OCI-LY7 (cell line): ENCODE results near the gene GFY. TPM values are rescaled to one million over a fixed set of nuclear protein-coding genes. Genes with fewer than 3 reads are reported as not detected.

Experiments used
- BruUV-seq: library from RNA; stranded (reverse); fragments of 400-500 nt; replicated peaks from 2 replicates; lab custom pipeline; 2021; lab: Mats Ljungman, UMichigan
- CTCF ChIA-PET: fragments of 300-600 bp; sonication (Branson Sonifier 250); formaldehyde crosslinking; loops from one replicate; lab custom pipeline; 2022; ENCODE audit warnings: antibody characterized with exemption; ENCODE audit not compliant: unreplicated experiment; lab: Charles Lee
- POLR2A ChIA-PET: fragments of 300-600 bp; sonication (Branson Sonifier 250); formaldehyde crosslinking; loops from one replicate; lab custom pipeline; 2022; ENCODE audit warnings: antibody characterized with exemption; lab: Charles Lee
- DNase-seq: peaks from one replicate; pipeline ENCODE4 v3.0.0-alpha.2; 2015; ENCODE audit warnings: low spot score
- H2AFZ ChIP-seq: fragments of 200-600 bp; sonication (generic), shearing (Covaris generic); 2 replicates; pipeline ENCODE4 v1.6.1; 2014; ENCODE audit warnings: mild to moderate bottlenecking, antibody characterized with exemption, low read length, moderate library complexity
- H3K27ac ChIP-seq: fragments of 200-600 bp; sonication (generic); 2 replicates; pipeline ENCODE4 v1.5.1; 2014; ENCODE audit warnings: mixed run types, low read depth, mild to moderate bottlenecking, moderate library complexity, low read length, inconsistent platforms; ENCODE audit not compliant: poor library complexity, severe bottlenecking
- H3K36me3 ChIP-seq: fragments of 200-600 bp; sonication (generic); 2 replicates; pipeline ENCODE4 v1.6.1; 2014; ENCODE audit warnings: mild to moderate bottlenecking, antibody characterized with exemption, low read length, moderate library complexity, mixed read lengths; ENCODE audit not compliant: insufficient read depth
- H3K4me1 ChIP-seq: fragments of 200-600 bp; sonication (generic); 2 replicates; pipeline ENCODE4 v1.5.1; 2014; ENCODE audit warnings: mild to moderate bottlenecking, low read length; ENCODE audit not compliant: insufficient read depth, poor library complexity, severe bottlenecking
- H3K4me2 ChIP-seq: fragments of 200-600 bp; sonication (generic); 2 replicates; pipeline ENCODE4 v1.6.1; 2014; ENCODE audit warnings: mild to moderate bottlenecking, low read length
- H3K4me3 ChIP-seq: fragments of 200-600 bp; sonication (generic); 2 replicates; pipeline ENCODE4 v1.5.1; 2014; ENCODE audit warnings: mild to moderate bottlenecking, low read depth, low read length; ENCODE audit not compliant: poor library complexity, severe bottlenecking
- H3K79me2 ChIP-seq: fragments of 200-600 bp; sonication (generic); 2 replicates; pipeline ENCODE4 v1.6.1; 2016; ENCODE audit warnings: low read depth, mild to moderate bottlenecking, low read length, moderate library complexity, mixed read lengths; ENCODE audit not compliant: insufficient read depth
- H3K9me2 ChIP-seq: fragments of 200-600 bp; sonication (generic); 2 replicates; pipeline ENCODE4 v1.6.1; 2016; ENCODE audit warnings: mild to moderate bottlenecking, low read length, mixed read lengths; ENCODE audit not compliant: insufficient read depth
- H3K9me3 ChIP-seq: fragments of 200-600 bp; sonication (generic); 2 replicates; pipeline ENCODE4 v1.6.1; 2014; ENCODE audit warnings: mild to moderate bottlenecking, mixed run types, low read length, mixed read lengths
- H4K20me1 ChIP-seq: fragments of 200-600 bp; sonication (generic); 2 replicates; pipeline ENCODE4 v1.6.1; 2014; ENCODE audit warnings: mild to moderate bottlenecking, antibody characterized with exemption, low read length, moderate library complexity, mixed read lengths; ENCODE audit not compliant: insufficient read depth
- EZH2phosphoT487 ChIP-seq: fragments of 200-600 bp; sonication (generic); IDR thresholded peaks from 2 replicates; pipeline ENCODE4 v1.6.1; 2018; ENCODE audit warnings: low read depth, borderline replicate concordance, mild to moderate bottlenecking, mixed run types, antibody characterized with exemption, low read length, moderate library complexity, mixed read lengths
- intact Hi-C: fragments of 100-400 bp; cut with micrococcal nuclease; formaldehyde crosslinking; loops from one replicate; pipeline ENCODE4 v1.10.0; 2022; ENCODE audit not compliant: unreplicated experiment
- total RNA-seq, 2 experiments: library from RNA; depleted of rRNA in 1 of 2; stranded (reverse); fragments of >200 nt in 1 of 2; shearing (Covaris generic) in 1 of 2; gene quantifications; 2 replicates each; pipeline ENCODE4 v1.2.3, GENCODE V29; 2014 to 2022
- TF ChIP-seq, protein P1 (sequence below): fragments of 200-600 bp; sonication (generic); conservative IDR thresholded peaks from 2 replicates; pipeline ENCODE4 v1.5.1; 2014; ENCODE audit warnings: mild to moderate bottlenecking, antibody characterized with exemption, low read length, moderate library complexity, mixed read lengths

Gene GFY
- total RNA-seq, 2 experiments from 2014 or later: not detected

GRCh38 chr19:49465371-49465770 lies 40.2 kb downstream of the GFY start:
- Histone ChIP-seq H4K20me1 (no peaks in the 10 kb centered on the region), H3K4me2 (no peak overlapping the region), H3K27ac (no peak overlapping the region), H3K4me1 (peaks cover 16% of the 10 kb centered on the region), H3K9me3 (no peaks in the 10 kb centered on the region), H3K36me3 (peaks cover 48% of the 10 kb centered on the region), H3K4me3 (no peak overlapping the region), H2AFZ (no peak overlapping the region), H3K79me2 (no peaks in the 10 kb centered on the region), H3K9me2 (no peaks in the 10 kb centered on the region)
- DNase-seq: no peak
- BruUV-seq: no TSS peak
- TF ChIP-seq, protein P1, sequence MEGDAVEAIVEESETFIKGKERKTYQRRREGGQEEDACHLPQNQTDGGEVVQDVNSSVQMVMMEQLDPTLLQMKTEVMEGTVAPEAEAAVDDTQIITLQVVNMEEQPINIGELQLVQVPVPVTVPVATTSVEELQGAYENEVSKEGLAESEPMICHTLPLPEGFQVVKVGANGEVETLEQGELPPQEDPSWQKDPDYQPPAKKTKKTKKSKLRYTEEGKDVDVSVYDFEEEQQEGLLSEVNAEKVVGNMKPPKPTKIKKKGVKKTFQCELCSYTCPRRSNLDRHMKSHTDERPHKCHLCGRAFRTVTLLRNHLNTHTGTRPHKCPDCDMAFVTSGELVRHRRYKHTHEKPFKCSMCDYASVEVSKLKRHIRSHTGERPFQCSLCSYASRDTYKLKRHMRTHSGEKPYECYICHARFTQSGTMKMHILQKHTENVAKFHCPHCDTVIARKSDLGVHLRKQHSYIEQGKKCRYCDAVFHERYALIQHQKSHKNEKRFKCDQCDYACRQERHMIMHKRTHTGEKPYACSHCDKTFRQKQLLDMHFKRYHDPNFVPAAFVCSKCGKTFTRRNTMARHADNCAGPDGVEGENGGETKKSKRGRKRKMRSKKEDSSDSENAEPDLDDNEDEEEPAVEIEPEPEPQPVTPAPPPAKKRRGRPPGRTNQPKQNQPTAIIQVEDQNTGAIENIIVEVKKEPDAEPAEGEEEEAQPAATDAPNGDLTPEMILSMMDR: no peak
- no peak for TF ChIP-seq EZH2phosphoT487
- ChIA-PET CTCF (no interaction called here), POLR2A (interaction anchor here (0.6 kb wide), 1 partner anchor 36 kb away, joined by 10 read pairs; no protein-coding TSS in a partner anchor)
- intact Hi-C loops: no loop called here

DNA sequence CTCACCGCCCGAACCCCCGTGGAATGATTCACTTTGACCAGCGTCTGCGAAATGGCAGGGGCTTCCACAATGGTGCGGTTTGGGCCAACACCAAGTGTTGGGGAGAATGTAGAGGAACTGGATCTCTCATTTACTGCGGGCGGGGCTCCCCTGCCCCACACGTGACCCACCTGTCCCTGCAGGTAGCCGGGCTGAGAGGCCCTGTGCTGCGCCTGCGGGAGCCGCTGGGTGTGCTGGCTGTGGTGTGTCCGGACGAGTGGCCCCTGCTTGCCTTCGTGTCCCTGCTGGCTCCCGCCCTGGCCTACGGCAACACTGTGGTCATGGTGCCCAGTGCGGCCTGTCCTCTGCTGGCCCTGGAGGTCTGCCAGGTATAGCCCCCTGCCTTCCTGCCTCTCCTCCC lies 43.0 kb downstream of the GFY start:
- Histone ChIP-seq H2AFZ (no peak overlapping the region), H4K20me1 (no peaks in the 10 kb centered on the region), H3K36me3 (peaks cover 53% of the 10 kb centered on the region), H3K27ac (no peak overlapping the region), H3K4me1 (peaks cover 23% of the 10 kb centered on the region), H3K79me2 (no peaks in the 10 kb centered on the region), H3K4me2 (no peak overlapping the region), H3K9me2 (no peaks in the 10 kb centered on the region), H3K9me3 (no peaks in the 10 kb centered on the region), H3K4me3 (no peak overlapping the region)
- no peak for DNase-seq
- TF ChIP-seq EZH2phosphoT487: no peak
- TF ChIP-seq, protein P1: no peak
- no TSS peak for BruUV-seq
- intact Hi-C loops: no loop called here
- POLR2A ChIA-PET: no interaction called here
- CTCF ChIA-PET: no interaction called here

DNA sequence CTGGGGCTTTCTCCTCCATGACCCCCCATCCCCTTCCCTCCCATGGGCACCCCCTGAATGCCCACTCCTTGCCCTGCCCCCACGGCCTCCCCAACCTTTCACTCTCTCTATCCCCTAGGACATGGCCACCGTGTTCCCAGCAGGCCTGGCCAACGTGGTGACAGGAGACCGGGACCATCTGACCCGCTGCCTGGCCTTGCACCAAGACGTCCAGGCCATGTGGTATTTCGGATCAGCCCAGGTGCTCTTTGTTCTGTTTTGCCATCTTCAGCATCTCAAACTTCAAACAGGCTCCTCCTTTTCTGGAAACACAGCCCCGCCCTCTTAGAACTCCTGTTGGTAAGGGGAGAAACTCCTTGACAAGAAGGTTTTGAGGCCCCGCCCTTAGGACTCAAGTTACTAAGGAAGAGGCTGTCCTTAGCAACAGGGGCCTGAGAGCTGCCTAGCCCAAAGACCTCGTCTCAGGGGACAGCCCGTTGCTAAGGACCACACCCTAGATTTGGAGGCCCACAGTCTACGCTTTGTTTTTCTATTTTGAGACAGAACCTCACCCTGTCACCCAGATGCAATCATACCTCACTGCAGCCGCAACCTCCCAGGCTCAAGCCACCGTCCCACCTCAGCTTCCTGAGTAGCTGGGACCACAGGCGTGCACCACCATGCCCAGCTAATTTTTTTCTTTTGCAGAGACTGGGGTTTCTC lies 43.7 kb downstream of the GFY start:
- Histone ChIP-seq H2AFZ (no peak overlapping the region), H4K20me1 (no peaks in the 10 kb centered on the region), H3K27ac (no peak overlapping the region), H3K4me3 (no peak overlapping the region), H3K9me3 (no peaks in the 10 kb centered on the region), H3K79me2 (no peaks in the 10 kb centered on the region), H3K4me2 (no peak overlapping the region), H3K9me2 (no peaks in the 10 kb centered on the region), H3K36me3 (peaks cover 53% of the 10 kb centered on the region), H3K4me1 (peaks cover 29% of the 10 kb centered on the region)
- TF ChIP-seq, protein P1: no peak
- no peak for TF ChIP-seq EZH2phosphoT487
- CTCF ChIA-PET: no interaction called here
- DNase-seq: peak; percentile 58
- intact Hi-C loops: no loop called here
- no TSS peak for BruUV-seq
- POLR2A ChIA-PET: no interaction called here
